Gastrocnemius medialis (tissue), 4 donors: ENCODE data around the gene ATOH7. TPM values are rescaled to one million over a fixed set of nuclear protein-coding genes. Genes with fewer than 3 reads are reported as not detected.

Experiments used
- ATAC-seq, 2 donors: fragments of 150-250 bp; one replicate each; pipeline ENCODE4 v1.9.1; 2016
- DNase-seq, 2 donors: peaks; one replicate each; pipeline ENCODE4 v3.0.0-alpha.2; 2019
- H3K27ac ChIP-seq, 4 donors: fragments of 200-600 bp; sonication (generic); 1 replicate in 1 of 4; 2 replicates in 3 of 4; pipeline ENCODE4 v1.5.1; 2016 to 2018; ENCODE audit warnings: mild to moderate bottlenecking in 2 of 4, moderate library complexity in 1 of 4
- H3K27me3 ChIP-seq, 3 donors: fragments of 200-600 bp; sonication (generic) in 2 of 3; 1 replicate in 1 of 3; 2 replicates in 2 of 3; pipeline versions ENCODE4 v1.5.1 to v1.6.0; 2016 to 2019; ENCODE audit warnings: mild to moderate bottlenecking in 1 of 3, moderate library complexity in 1 of 3
- H3K36me3 ChIP-seq, 2 donors: fragments of 200-600 bp; sonication (generic) in 1 of 2; one replicate each; pipeline ENCODE4 v1.5.1; 2017 to 2018
- H3K4me1 ChIP-seq, 2 donors: fragments of 200-600 bp; sonication (generic) in 1 of 2; one replicate each; pipeline ENCODE4 v1.5.1; 2016 to 2017; ENCODE audit warnings: mild to moderate bottlenecking in 2 of 2
- H3K4me3 ChIP-seq, 4 donors: fragments of 200-600 bp; sonication (generic) in 3 of 4; 1 replicate in 1 of 4; 2 replicates in 3 of 4; pipeline ENCODE4 v1.5.1; 2016 to 2019; ENCODE audit warnings: mild to moderate bottlenecking in 2 of 4
- H3K9me3 ChIP-seq, 3 donors: fragments of 200-600 bp; sonication (generic) in 2 of 3; 1 replicate in 1 of 3; 2 replicates in 2 of 3; pipeline ENCODE4 v1.5.1; 2016 to 2019
- POLR2A ChIP-seq, 2 donors: fragments of 450-650 bp; IDR thresholded peaks; one replicate each; pipeline ENCODE4 v1.6.1; 2017; ENCODE audit warnings: antibody characterized with exemption in 2 of 2, mild to moderate bottlenecking in 2 of 2, moderate library complexity in 2 of 2
- in situ Hi-C, 4 donors: fragments of 200-750 bp; cut with MboI; loops; one replicate each; pipeline versions ENCODE4 v1.15.0 to v1.8.0; 2017; ENCODE audit warnings: low sequenced_read_pairs in 4 of 4
- intact Hi-C: fragments of 100-400 bp; cut with DNase I; formaldehyde crosslinking; loops from one replicate; pipeline ENCODE4 v1.15.1; 2023; ENCODE audit warnings: low total_unique reads
- total RNA-seq, 4 donors: library from RNA; depleted of rRNA; stranded (reverse); fragments of >200 nt; gene quantifications; one replicate each; pipeline versions ENCODE4 v1.1.0 to v1.2.3, GENCODE V29; 2016
- TF ChIP-seq, protein P1 (sequence below), 5 experiments: fragments of 450-650 bp in 3 of 5; fragments of 200-600 bp in 2 of 5; sonication (generic) in 2 of 5; IDR thresholded peaks in 4 of 5; conservative IDR thresholded peaks in 1 of 5; 1 replicate in 4 of 5; 2 replicates in 1 of 5; pipeline ENCODE4 v1.5.1; 2016 to 2019; ENCODE audit warnings: antibody characterized with exemption in 5 of 5, mild to moderate bottlenecking in 3 of 5, moderate library complexity in 3 of 5

The ATOH7 gene
- total RNA-seq, 4 donors from 2014 or later: not detected

DNA sequence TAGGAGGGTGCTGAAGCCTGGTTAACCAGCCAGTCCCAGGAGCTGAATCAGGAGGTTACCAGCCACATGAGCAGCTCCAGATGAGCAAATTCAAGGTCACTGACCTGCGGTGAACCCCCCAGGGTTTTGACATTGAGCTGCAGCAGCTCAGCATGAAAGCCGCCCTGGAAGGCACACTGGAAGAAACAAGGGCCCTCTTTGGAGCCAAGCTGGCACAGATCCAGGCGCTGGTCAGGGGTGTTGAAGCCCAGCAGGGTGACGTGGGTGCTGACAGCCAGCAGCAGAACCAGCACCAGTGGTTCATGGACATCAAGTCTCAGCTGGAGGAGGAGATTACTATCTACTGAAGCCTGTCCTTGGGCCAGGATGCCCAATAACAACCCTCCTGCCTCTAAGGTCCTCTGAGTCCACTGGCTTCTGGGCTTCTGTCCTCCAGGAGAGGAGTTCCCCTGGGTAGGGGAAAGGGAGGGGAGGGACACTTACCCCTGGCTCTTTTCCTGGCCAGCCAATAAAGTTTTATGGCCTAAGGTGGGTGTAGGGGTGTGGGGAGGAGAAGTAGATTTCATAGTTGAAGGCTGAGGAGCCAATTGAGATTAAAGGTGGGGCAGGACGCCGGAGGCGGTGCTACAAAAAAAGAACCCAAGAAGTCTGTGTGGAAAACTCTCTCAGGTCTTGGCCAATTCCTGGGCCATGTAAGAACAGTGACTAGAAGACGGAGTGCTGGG is 29.4 kb upstream of the ATOH7 start:
- no peaks in the 10 kb centered on the region for H3K9me3 ChIP-seq
- no peaks in the 10 kb centered on the region for H3K27me3 ChIP-seq
- H3K36me3 ChIP-seq: no peaks in the 10 kb centered on the region
- intact Hi-C loops (no loop called here), in situ Hi-C loops (no loop called here)
- H3K4me1 ChIP-seq: no peaks in the 10 kb centered on the region
- TF ChIP-seq POLR2A (IDR thresholded peaks at IDR 0.05): no peak
- TF ChIP-seq, protein P1, sequence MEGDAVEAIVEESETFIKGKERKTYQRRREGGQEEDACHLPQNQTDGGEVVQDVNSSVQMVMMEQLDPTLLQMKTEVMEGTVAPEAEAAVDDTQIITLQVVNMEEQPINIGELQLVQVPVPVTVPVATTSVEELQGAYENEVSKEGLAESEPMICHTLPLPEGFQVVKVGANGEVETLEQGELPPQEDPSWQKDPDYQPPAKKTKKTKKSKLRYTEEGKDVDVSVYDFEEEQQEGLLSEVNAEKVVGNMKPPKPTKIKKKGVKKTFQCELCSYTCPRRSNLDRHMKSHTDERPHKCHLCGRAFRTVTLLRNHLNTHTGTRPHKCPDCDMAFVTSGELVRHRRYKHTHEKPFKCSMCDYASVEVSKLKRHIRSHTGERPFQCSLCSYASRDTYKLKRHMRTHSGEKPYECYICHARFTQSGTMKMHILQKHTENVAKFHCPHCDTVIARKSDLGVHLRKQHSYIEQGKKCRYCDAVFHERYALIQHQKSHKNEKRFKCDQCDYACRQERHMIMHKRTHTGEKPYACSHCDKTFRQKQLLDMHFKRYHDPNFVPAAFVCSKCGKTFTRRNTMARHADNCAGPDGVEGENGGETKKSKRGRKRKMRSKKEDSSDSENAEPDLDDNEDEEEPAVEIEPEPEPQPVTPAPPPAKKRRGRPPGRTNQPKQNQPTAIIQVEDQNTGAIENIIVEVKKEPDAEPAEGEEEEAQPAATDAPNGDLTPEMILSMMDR (IDR thresholded peaks at IDR 0.05 in 4 of 5, conservative IDR thresholded peaks at IDR 0.05 in 1 of 5): no peak
- ATAC-seq (no peak), DNase-seq (no peak)
- H3K27ac ChIP-seq: no peak overlapping the region
- H3K4me3 ChIP-seq: no peak overlapping the region

DNA sequence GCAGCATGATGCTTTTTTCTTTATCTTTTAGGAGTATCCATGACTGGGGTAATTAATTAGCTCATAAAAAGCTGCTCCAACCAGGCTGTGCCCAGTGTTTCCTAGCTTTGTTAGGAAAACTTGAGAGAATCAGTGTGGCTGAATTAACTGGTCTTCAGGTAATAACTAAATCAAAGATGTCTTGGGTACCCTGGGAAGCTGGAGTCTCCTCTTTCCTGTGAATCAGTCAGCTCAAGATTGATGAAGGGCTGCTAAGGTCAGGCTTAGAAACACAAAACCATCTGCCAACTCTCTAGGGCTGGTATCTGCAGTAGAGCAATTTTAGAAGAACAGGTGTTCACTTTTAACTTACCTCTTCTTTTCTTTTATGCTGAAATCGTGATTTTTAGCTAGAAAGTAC is 21.4 kb upstream of the ATOH7 start:
- Histone ChIP-seq H3K4me3 (no peak overlapping the region), H3K9me3 (no peaks in the 10 kb centered on the region), H3K27ac (no peak overlapping the region), H3K36me3 (no peaks in the 10 kb centered on the region), H3K27me3 (no peaks in the 10 kb centered on the region), H3K4me1 (peaks cover 6 to 15% of the 10 kb centered on the region in 2 donors)
- intact Hi-C loops: no loop called here
- ATAC-seq: no peak
- no peak for DNase-seq
- no peak for TF ChIP-seq POLR2A (IDR thresholded peaks at IDR 0.05)
- TF ChIP-seq, protein P1 (IDR thresholded peaks at IDR 0.05 in 4 of 5, conservative IDR thresholded peaks at IDR 0.05 in 1 of 5): no peak
- in situ Hi-C loops: no loop called here

DNA sequence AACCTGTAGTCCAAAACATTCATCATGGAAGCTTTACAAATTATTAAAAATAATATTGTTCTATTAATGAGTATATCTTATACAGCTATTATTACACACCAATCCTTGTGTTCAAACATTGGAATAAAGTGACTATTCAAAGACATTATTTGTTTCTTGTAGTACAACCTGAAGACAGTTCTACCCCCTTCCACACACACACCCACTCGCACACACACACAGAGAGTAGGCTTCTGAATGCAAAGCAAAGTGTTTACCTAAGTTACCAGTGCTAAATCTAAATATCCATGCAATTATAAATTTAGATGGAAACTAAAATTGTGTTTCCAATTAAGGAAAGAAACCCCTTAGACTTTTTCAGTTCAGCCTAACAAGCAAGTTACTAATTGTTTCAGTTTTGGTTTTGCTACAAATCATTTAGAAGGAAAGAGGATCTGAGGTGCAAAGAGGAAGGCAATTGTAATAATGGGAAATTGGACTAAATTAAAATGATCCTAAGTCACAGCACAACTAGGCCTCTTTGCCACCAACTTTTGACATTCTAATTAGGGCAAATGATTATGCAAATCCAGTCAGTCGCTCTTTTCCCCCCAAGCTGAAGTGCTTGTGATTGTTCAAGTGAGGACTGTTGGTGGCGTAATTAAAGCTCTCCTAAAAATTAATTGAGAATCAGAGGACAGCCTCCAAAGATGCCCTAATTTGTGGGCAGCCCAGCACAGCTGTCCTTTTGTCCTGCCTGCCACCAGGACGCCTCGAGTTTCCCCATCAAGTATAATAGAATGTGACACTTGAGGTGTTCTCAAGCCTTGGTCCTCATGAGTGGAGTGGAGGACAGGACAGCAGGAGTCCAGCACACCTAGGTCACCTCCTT is 19.9 kb upstream of the ATOH7 start:
- ATAC-seq (no peak), DNase-seq (no peak)
- no peaks in the 10 kb centered on the region for H3K27me3 ChIP-seq
- intact Hi-C loops (no loop called here), in situ Hi-C loops (no loop called here)
- H3K36me3 ChIP-seq: no peaks in the 10 kb centered on the region
- TF ChIP-seq, protein P1 (IDR thresholded peaks at IDR 0.05 in 4 of 5, conservative IDR thresholded peaks at IDR 0.05 in 1 of 5): no peak
- no peak for TF ChIP-seq POLR2A (IDR thresholded peaks at IDR 0.05)
- H3K27ac ChIP-seq: no peak overlapping the region
- H3K4me3 ChIP-seq: no peak overlapping the region
- no peaks in the 10 kb centered on the region for H3K9me3 ChIP-seq
- peaks cover 6 to 15% of the 10 kb centered on the region in 2 donors for H3K4me1 ChIP-seq

DNA sequence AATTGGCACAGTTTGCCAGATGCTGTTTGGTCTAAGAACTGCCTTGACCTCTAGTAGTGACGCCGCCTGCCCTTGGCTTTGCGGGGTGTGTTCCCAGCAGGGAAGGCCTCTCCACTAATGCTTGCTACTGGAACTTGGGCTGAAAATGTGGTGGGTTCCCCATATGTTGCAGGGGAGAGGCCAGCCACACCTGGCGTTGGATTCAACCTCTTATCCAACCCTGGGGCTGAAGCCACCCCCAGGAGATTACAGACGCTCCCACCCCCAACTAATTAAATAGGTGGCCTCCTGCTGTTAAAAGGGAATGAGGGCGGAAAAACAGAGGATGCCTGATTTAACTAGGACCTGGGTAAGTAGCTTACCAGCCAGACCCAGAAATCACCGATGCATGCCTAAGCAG is 19.2 kb upstream of the ATOH7 start:
- no peaks in the 10 kb centered on the region for H3K27me3 ChIP-seq
- peaks cover 6 to 15% of the 10 kb centered on the region in 2 donors for H3K4me1 ChIP-seq
- ATAC-seq (no peak), DNase-seq (no peak)
- intact Hi-C loops (no loop called here), in situ Hi-C loops (no loop called here)
- H3K27ac ChIP-seq: no peak overlapping the region
- H3K36me3 ChIP-seq: no peaks in the 10 kb centered on the region
- TF ChIP-seq POLR2A (IDR thresholded peaks at IDR 0.05): no peak
- TF ChIP-seq, protein P1 (IDR thresholded peaks at IDR 0.05 in 4 of 5, conservative IDR thresholded peaks at IDR 0.05 in 1 of 5): no peak
- no peaks in the 10 kb centered on the region for H3K9me3 ChIP-seq
- no peak overlapping the region for H3K4me3 ChIP-seq
